Spleen (tissue), 11 donors: ENCODE data around the gene CACNA2D3. TPM values are rescaled to one million over a fixed set of nuclear protein-coding genes. Genes with fewer than 3 reads are reported as not detected.
A peak's percentile ranks its signal among the peaks of the same experiment; 100 is the strongest.

ENCODE experiments used
- DNase-seq: peaks from one replicate; pipeline ENCODE4 v3.0.0-alpha.2; 2020
- H3K27ac ChIP-seq, 8 donors: fragments of 200-600 bp; sonication (generic) in 7 of 8; 1 replicate in 4 of 8; 2 replicates in 4 of 8; pipeline versions ENCODE4 v1.5.0 to v1.8.0; 2016 to 2021; ENCODE audit warnings: inconsistent platforms in 4 of 8, mild to moderate bottlenecking in 4 of 8, moderate library complexity in 1 of 8
- H3K27me3 ChIP-seq, 7 donors: fragments of 200-600 bp; sonication (generic) in 6 of 7; replicated peaks in 1 of 7; 1 replicate in 4 of 7; 2 replicates in 3 of 7; pipeline versions ENCODE4 v1.5.0 to v1.8.0; 2016 to 2021; ENCODE audit warnings: inconsistent platforms in 3 of 7, mild to moderate bottlenecking in 1 of 7
- H3K36me3 ChIP-seq, 6 donors: fragments of 200-600 bp; sonication (generic) in 5 of 6; 1 replicate in 4 of 6; 2 replicates in 2 of 6; pipeline versions ENCODE4 v1.5.0 to v1.8.0; 2016 to 2021; ENCODE audit warnings: inconsistent platforms in 2 of 6
- H3K4me1 ChIP-seq, 6 donors: fragments of 200-600 bp; sonication (generic) in 5 of 6; 1 replicate in 3 of 6; 2 replicates in 3 of 6; pipeline versions ENCODE4 v1.5.0 to v1.8.0; 2016 to 2021; ENCODE audit warnings: inconsistent platforms in 3 of 6
- H3K4me3 ChIP-seq, 8 donors: fragments of 200-600 bp; sonication (generic) in 7 of 8; 1 replicate in 4 of 8; 2 replicates in 4 of 8; pipeline versions ENCODE4 v1.5.0 to v1.8.0; 2016 to 2021; ENCODE audit warnings: inconsistent platforms in 4 of 8, mild to moderate bottlenecking in 4 of 8, moderate library complexity in 2 of 8
- H3K9me3 ChIP-seq, 8 donors: fragments of 200-600 bp; sonication (generic) in 7 of 8; 1 replicate in 4 of 8; 2 replicates in 4 of 8; pipeline versions ENCODE4 v1.5.0 to v1.8.0; 2016 to 2021; ENCODE audit warnings: inconsistent platforms in 4 of 8
- POLR2A ChIP-seq, 3 donors: fragments of 450-650 bp; IDR thresholded peaks; one replicate each; pipeline ENCODE4 v1.5.1; 2017; ENCODE audit warnings: antibody characterized with exemption in 3 of 3, mild to moderate bottlenecking in 1 of 3
- POLR2AphosphoS5 ChIP-seq, 3 donors: sonication (generic); formaldehyde crosslinking; IDR thresholded peaks; one replicate each; pipeline ENCODE4 v1.5.1; 2017; ENCODE audit warnings: antibody characterized with exemption in 3 of 3
- WGBS, 5 donors: extraction: QIAGEN DNeasy Blood & Tissue Kit in 3 of 5; methylation state at CpG; one replicate each; pipeline versions ENCODE4 v1.1.5 to v1.1.7; 2013 to 2018; 5-methylcytosine and 5-hydroxymethylcytosine counted together
- intact Hi-C: fragments of 100-400 bp; cut with DNase I; formaldehyde crosslinking; loops from one replicate; pipeline ENCODE4 v1.15.0; 2023; ENCODE audit warnings: low total_unique reads
- polyA plus RNA-seq, 3 donors: library from polyadenylated mRNA; stranded (reverse); fragments of 200-250 nt; gene quantifications; one replicate each; pipeline ENCODE4 v1.2.1, GENCODE V29; 2013
- total RNA-seq, 7 donors: library from RNA; depleted of rRNA in 3 of 7; stranded (reverse); fragments of >200 nt in 3 of 7; fragmentation: NEBNext Ultra II Directional in 4 of 7; extraction: Animal tissue kit (Norgen Biotek cat#: 25700) in 4 of 7; gene quantifications; one replicate each; pipeline versions ENCODE4 v1.1.0 to v1.2.1, GENCODE V29; 2016 to 2021
- TF ChIP-seq, protein P1 (sequence below), 11 experiments: fragments of 200-600 bp in 7 of 11; fragments of 450-650 bp in 4 of 11; sonication (generic) in 4 of 11; IDR thresholded peaks in 8 of 11; conservative IDR thresholded peaks in 3 of 11; 1 replicate in 7 of 11; 2 replicates in 4 of 11; pipeline versions ENCODE4 v1.4.0 to v1.8.0; 2016 to 2021; ENCODE audit warnings: antibody characterized with exemption in 11 of 11, inconsistent platforms in 4 of 11, mild to moderate bottlenecking in 1 of 11
- donor health status: healthy with polysubstance abuse.
- donor health status: DM: no; HTN: no; CAD: no; lungs with moderate emphysema.
- donor health status: DM: no; HTN: no; CAD: no.
- donor health status: Bipolar disorder and iron deficiency.
- donor health status: healthy.
- donor health status: DM: no; HTN: no; CAD: no.
- donor health status: DM: yes; HTN: yes; CAD: no.

The CACNA2D3 gene
- total and polyA plus RNA-seq, 10 donors, result 0.83 to 4.9 (median 2.9) TPM

DNA sequence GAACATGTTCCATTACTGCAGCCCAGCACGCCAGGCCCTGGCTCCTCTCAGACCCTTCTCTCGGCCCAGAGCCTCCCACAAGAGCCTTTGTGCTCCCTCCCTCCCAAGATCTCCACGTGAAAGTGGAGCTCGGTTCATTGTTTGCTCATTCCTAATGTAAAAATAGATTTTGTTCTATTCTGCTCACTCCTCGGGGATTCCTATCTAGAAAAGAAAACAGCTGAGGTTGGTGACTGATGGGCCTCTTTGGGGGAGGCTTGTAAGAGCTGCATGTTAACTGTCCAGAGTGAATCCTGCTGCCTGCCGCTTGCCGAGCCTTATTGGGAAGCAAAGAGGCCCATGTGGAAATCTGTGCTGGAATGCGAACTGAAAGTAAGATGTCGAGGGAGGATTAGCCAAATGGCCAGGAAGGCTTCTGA, 538.4 kb downstream of the CACNA2D3 start:
- Histone ChIP-seq H3K4me3 (no peak overlapping the region), H3K36me3 (no peaks in the 10 kb centered on the region), H3K9me3 (peaks cover 0 to 3% (median 0%) of the 10 kb centered on the region in 8 donors), H3K27me3 (no peaks in the 10 kb centered on the region), H3K27ac (peak overlapping the region in 2 of 8 donors; percentile 20 to 29), H3K4me1 (no peaks in the 10 kb centered on the region)
- no peak for TF ChIP-seq POLR2A (IDR thresholded peaks at IDR 0.05)
- no peak for TF ChIP-seq POLR2AphosphoS5 (IDR thresholded peaks at IDR 0.05)
- TF ChIP-seq, protein P1, sequence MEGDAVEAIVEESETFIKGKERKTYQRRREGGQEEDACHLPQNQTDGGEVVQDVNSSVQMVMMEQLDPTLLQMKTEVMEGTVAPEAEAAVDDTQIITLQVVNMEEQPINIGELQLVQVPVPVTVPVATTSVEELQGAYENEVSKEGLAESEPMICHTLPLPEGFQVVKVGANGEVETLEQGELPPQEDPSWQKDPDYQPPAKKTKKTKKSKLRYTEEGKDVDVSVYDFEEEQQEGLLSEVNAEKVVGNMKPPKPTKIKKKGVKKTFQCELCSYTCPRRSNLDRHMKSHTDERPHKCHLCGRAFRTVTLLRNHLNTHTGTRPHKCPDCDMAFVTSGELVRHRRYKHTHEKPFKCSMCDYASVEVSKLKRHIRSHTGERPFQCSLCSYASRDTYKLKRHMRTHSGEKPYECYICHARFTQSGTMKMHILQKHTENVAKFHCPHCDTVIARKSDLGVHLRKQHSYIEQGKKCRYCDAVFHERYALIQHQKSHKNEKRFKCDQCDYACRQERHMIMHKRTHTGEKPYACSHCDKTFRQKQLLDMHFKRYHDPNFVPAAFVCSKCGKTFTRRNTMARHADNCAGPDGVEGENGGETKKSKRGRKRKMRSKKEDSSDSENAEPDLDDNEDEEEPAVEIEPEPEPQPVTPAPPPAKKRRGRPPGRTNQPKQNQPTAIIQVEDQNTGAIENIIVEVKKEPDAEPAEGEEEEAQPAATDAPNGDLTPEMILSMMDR (IDR thresholded peaks at IDR 0.05 in 8 of 11, conservative IDR thresholded peaks at IDR 0.05 in 3 of 11), result no peak
- DNase-seq, result no peak
- WGBS, 5 donors, result 61 to 79% (median 74%) methylated on average over 9 of the region's 9 CpGs
- intact Hi-C loops, result no loop called here

DNA sequence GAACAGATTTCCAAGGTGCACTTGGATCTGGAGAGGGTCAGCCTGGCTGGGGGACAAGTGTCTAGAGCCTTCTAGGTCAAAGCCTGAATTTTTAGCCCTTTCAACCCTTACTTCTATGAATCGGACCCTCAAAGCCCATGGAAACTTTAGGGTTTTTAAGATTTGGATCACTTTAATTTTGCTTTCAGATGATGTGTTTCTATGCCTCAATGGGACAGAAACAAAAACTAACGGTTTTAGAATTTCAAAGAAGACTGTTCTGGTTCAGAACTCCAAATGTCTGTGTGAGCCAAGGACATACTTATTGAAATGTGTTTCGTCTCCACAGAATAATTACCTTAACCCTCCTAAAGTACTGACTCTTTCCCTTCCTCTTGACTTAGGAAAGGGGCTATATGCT, 538.8 kb downstream of the CACNA2D3 start:
- Histone ChIP-seq H3K27ac (peak overlapping the region in 1 of 8 donors; percentile 29), H3K27me3 (no peaks in the 10 kb centered on the region), H3K36me3 (no peaks in the 10 kb centered on the region), H3K4me1 (no peaks in the 10 kb centered on the region), H3K4me3 (no peak overlapping the region), H3K9me3 (peaks cover 0 to 3% (median 0%) of the 10 kb centered on the region in 8 donors)
- TF ChIP-seq, protein P1 (IDR thresholded peaks at IDR 0.05 in 8 of 11, conservative IDR thresholded peaks at IDR 0.05 in 3 of 11), result no peak
- TF ChIP-seq POLR2A (IDR thresholded peaks at IDR 0.05), result no peak
- no peak for TF ChIP-seq POLR2AphosphoS5 (IDR thresholded peaks at IDR 0.05)
- no peak for DNase-seq
- 76 to 88% (median 78%) methylated on average over 3 of the region's 3 CpGs for WGBS, 5 donors
- intact Hi-C loops, result no loop called here

DNA sequence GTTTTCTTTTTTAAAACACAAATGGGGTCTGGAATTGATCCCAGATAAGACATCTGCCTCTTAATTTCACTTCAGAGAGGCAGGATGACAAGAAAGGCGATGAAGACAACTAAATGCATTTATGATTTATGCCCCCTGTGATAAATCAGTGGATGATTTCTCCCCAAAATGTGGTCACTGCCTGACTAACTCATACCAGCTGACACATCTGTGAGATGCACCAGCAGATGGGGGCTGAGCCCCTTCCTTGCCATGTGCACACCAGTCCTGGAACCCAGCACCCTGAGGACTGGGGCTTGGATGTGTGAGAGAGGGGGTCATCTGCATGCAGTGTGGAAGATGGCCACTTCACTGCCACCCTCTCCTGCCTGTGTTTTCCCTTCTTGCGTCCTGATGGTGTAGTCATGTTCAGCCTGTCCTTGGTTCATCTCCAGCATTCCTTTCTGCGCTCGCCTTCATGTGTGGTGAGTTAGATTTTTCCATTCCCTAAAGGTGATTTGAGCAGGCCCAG, 541.2 kb downstream of the CACNA2D3 start:
- DNase-seq, result no peak
- no peak for TF ChIP-seq POLR2AphosphoS5 (IDR thresholded peaks at IDR 0.05)
- TF ChIP-seq, protein P1 (IDR thresholded peaks at IDR 0.05 in 8 of 11, conservative IDR thresholded peaks at IDR 0.05 in 3 of 11), result no peak
- TF ChIP-seq POLR2A (IDR thresholded peaks at IDR 0.05), result no peak
- Histone ChIP-seq H3K27me3 (no peaks in the 10 kb centered on the region), H3K9me3 (peaks cover 0 to 3% (median 0%) of the 10 kb centered on the region in 8 donors), H3K4me3 (no peak overlapping the region), H3K36me3 (no peaks in the 10 kb centered on the region), H3K4me1 (no peaks in the 10 kb centered on the region), H3K27ac (no peak overlapping the region)
- 87 to 95% (median 89%) methylated on average over 4 of the region's 4 CpGs for WGBS, 5 donors
- intact Hi-C loops, result no loop called here

DNA sequence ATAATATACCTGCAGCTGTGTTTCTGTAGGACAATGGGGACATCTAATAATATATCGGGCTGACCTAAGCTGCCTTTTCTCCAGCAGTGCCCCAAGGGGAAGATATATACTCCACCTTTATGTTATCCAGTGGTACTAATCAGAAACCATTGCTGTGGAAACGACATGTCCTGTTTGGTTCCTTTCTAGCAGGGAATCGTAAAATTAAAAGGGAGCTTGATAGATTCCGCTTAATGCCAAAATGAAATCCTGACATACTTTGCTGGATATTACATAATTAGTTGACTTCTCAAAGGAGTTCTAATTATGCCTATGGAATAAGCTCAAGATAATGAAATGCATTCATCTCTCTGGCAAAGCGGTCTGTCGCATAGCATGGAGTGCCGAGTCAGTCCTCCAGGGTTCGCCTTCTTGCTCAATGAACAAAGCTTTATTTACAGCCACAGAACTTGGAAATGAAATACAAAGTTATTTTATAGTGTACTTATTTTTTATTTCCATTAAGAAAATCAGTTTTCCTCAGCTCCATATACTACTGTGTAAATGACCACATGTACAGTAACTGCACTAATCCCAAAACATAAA, 542.8 kb downstream of the CACNA2D3 start:
- Histone ChIP-seq H3K4me1 (no peaks in the 10 kb centered on the region), H3K27me3 (no peaks in the 10 kb centered on the region), H3K36me3 (no peaks in the 10 kb centered on the region), H3K27ac (no peak overlapping the region), H3K4me3 (no peak overlapping the region), H3K9me3 (peaks cover 0 to 3% (median 0%) of the 10 kb centered on the region in 8 donors)
- WGBS, 5 donors, result 88 to 95% (median 92%) methylated on average over 8 of the region's 8 CpGs
- TF ChIP-seq POLR2AphosphoS5 (IDR thresholded peaks at IDR 0.05) (no peak), POLR2A (IDR thresholded peaks at IDR 0.05) (no peak)
- TF ChIP-seq, protein P1 (IDR thresholded peaks at IDR 0.05 in 8 of 11, conservative IDR thresholded peaks at IDR 0.05 in 3 of 11), result no peak
- no peak for DNase-seq
- intact Hi-C loops, result no loop called here
